ENCODE results near the gene CDH12. TPM values are rescaled to one million over a fixed set of nuclear protein-coding genes. Genes with fewer than 3 reads are reported as not detected.

Gene CDH12
- total RNA-seq, 1 donor from 2014 or later: 23.5 TPM

GRCh38 chr5:22651355-22651754 is 201.8 kb downstream of the CDH12 start:
- H3K27me3 Mint-ChIP-seq (ENCODE audit: unreplicated experiment): no peaks in the 10 kb centered on the region

DNA sequence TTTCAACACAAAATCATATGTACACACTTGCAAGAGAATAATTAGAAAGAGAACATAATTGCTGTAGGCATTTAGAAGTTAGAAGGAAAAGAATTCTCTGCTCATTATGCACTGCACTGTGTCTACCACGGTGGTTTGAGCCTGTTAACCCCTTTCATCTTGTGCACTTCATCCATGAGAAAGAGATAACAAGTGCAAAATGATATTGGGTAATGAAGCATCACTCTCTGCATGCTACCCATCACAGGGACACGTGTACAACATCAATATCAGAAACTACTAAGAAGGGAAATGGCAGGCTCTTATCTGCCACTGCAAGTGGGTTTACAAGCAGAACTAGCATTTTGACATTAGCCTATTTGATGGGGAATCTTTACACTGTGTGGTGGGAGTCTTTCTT is 202.6 kb downstream of the CDH12 start:
- H3K27ac Mint-ChIP-seq (ENCODE audit: unreplicated experiment): no peak overlapping the region
- H3K4me3 Mint-ChIP-seq (ENCODE audit: unreplicated experiment): no peak overlapping the region
- peaks cover 3% of the 10 kb centered on the region for H3K4me1 Mint-ChIP-seq (ENCODE audit: low read depth, unreplicated experiment)
- no peaks in the 10 kb centered on the region for H3K9me3 Mint-ChIP-seq (ENCODE audit: unreplicated experiment)
- H3K36me3 Mint-ChIP-seq (ENCODE audit: unreplicated experiment): no peaks in the 10 kb centered on the region
- no peak for DNase-seq
- H3K27me3 Mint-ChIP-seq (ENCODE audit: unreplicated experiment): no peaks in the 10 kb centered on the region
- TF ChIP-seq CTCF (IDR thresholded peaks at IDR 0.05; ENCODE audit: partially characterized antibody, unreplicated experiment): no peak

More at GRCh38 chr5:22651355-22651754, 201.8 kb downstream of the CDH12 start:
- peaks cover 3% of the 10 kb centered on the region for H3K4me1 Mint-ChIP-seq (ENCODE audit: low read depth, unreplicated experiment)
- no peak overlapping the region for H3K27ac Mint-ChIP-seq (ENCODE audit: unreplicated experiment)
- H3K36me3 Mint-ChIP-seq (ENCODE audit: unreplicated experiment): no peaks in the 10 kb centered on the region
- no peak for DNase-seq
- no peaks in the 10 kb centered on the region for H3K9me3 Mint-ChIP-seq (ENCODE audit: unreplicated experiment)
- no peak overlapping the region for H3K4me3 Mint-ChIP-seq (ENCODE audit: unreplicated experiment)
- TF ChIP-seq CTCF (IDR thresholded peaks at IDR 0.05; ENCODE audit: partially characterized antibody, unreplicated experiment): no peak

DNA sequence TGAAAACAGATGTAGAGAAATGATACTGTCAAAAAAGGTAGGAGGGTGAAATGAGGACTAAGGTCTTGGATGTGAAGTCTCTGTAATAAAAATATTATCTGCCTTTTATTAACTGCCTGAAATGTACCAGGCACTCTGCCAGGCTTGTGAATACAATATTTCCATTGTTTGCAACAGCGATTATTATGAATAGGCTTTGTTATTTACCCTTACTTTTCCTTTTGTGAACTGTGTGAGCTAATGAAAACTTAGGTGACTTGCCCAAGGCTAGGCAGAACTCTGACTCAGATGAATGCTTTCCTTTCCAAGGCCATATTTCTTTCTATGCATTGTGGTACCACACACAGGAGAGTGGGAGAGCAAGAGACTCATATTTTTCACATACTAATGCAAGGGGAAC is 204.1 kb downstream of the CDH12 start:
- no peak for TF ChIP-seq CTCF (IDR thresholded peaks at IDR 0.05; ENCODE audit: partially characterized antibody, unreplicated experiment)
- H3K4me1 Mint-ChIP-seq (ENCODE audit: low read depth, unreplicated experiment): peaks cover 3% of the 10 kb centered on the region
- DNase-seq: no peak
- H3K4me3 Mint-ChIP-seq (ENCODE audit: unreplicated experiment): no peak overlapping the region
- H3K27me3 Mint-ChIP-seq (ENCODE audit: unreplicated experiment): no peaks in the 10 kb centered on the region
- H3K27ac Mint-ChIP-seq (ENCODE audit: unreplicated experiment): no peak overlapping the region
- no peaks in the 10 kb centered on the region for H3K9me3 Mint-ChIP-seq (ENCODE audit: unreplicated experiment)
- H3K36me3 Mint-ChIP-seq (ENCODE audit: unreplicated experiment): no peaks in the 10 kb centered on the region

DNA sequence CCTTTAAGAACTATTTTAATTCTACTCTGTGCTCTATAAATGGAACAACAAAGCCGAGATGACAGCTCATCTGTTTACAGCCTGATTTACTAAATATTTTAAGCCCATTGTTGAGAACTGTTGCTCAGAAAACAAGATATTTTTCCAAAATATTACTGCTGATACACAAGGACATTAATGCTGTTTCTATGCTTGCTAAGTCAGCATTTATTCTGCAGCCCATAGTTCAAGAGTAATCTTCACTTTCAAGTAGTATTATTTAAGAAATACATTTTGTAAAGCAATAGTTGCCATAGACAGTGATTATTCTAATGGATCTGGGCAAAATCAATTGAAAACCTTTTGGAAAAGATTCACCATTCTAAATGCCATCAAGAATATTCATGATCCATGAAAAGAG is 208.3 kb downstream of the CDH12 start:
- Mint-ChIP-seq H3K27me3 (ENCODE audit: unreplicated experiment) (no peaks in the 10 kb centered on the region), H3K4me1 (ENCODE audit: low read depth, unreplicated experiment) (no peaks in the 10 kb centered on the region), H3K9me3 (ENCODE audit: unreplicated experiment) (no peaks in the 10 kb centered on the region), H3K4me3 (ENCODE audit: unreplicated experiment) (no peak overlapping the region), H3K27ac (ENCODE audit: unreplicated experiment) (no peak overlapping the region), H3K36me3 (ENCODE audit: unreplicated experiment) (no peaks in the 10 kb centered on the region)
- no peak for TF ChIP-seq CTCF (IDR thresholded peaks at IDR 0.05; ENCODE audit: partially characterized antibody, unreplicated experiment)
- DNase-seq: no peak

- Mint-ChIP-seq H3K9me3 (ENCODE audit: unreplicated experiment) (no peaks in the 10 kb centered on the region), H3K4me1 (ENCODE audit: low read depth, unreplicated experiment) (no peaks in the 10 kb centered on the region), H3K27ac (ENCODE audit: unreplicated experiment) (no peak overlapping the region), H3K4me3 (ENCODE audit: unreplicated experiment) (no peak overlapping the region), H3K36me3 (ENCODE audit: unreplicated experiment) (no peaks in the 10 kb centered on the region), H3K27me3 (ENCODE audit: unreplicated experiment) (no peaks in the 10 kb centered on the region)
- no peak for TF ChIP-seq CTCF (IDR thresholded peaks at IDR 0.05; ENCODE audit: partially characterized antibody, unreplicated experiment)
- DNase-seq: no peak
Measured at GRCh38 chr5:22643356-22643755, 209.8 kb downstream of the CDH12 start.
